ENCODE measurements around the gene RSPH6A. TPM values are rescaled to one million over a fixed set of nuclear protein-coding genes. Genes with fewer than 3 reads are reported as not detected.
A peak's percentile ranks its signal among the peaks of the same experiment; 100 is the strongest.

RSPH6A gene
- total RNA-seq, 1 experiment from 2014 or later = 0.39 TPM

DNA sequence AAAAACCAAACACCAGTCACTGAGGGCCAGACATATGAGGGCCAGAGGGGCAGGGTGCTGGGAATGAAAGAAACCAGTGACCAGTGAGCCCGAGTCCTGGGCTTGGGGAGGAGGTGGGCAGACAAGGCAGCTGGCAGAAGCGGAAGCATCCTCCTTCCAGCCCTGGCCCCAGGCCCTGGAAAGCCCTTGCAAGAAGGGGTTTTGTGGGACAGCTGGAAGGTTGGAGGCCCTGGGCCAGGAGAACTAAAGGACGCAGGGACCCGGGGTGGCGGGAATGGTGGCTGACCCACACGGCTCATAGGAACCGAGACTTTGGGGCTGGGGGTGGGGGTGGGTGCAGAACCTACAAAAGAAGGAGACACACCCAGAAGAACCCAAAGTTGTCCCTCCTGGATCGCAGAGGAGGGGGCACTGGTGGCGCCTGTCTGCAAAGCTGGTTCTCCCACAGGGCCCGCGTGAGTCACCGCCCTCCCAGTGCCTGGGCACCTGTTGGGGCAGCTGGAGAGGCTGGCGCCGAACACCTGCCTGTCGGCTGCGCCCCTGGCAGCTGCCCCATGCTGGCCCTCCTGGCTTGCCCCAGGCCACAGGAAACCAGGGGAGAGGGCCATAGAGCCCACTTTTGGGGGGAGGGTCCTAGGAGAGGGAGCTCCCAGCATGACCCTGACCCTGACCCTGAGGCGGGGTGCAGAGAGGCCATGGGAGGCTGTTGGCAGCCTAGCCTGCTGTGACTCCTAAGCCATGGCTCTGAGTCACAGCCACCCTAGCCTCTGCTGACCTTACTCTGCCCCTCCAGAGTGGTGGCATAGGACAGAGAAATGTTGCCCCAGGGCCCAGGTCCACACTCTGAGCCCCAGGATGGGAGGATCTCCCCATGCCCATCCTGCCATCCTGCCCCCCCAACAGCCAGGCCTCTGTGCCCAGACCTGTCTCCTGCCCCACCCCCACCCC lies 33.6 kb downstream of the RSPH6A start:
- no peak overlapping the region for H3K4me3 Mint-ChIP-seq
- no peak overlapping the region for H3K27ac Mint-ChIP-seq
- peaks cover 33% of the 10 kb centered on the region for H3K4me1 Mint-ChIP-seq
- H3K9me3 Mint-ChIP-seq = no peaks in the 10 kb centered on the region
- TF ChIP-seq ELF4 (CRISPR knock-in tag; IDR thresholded peaks at IDR 0.05; ENCODE audit: low read depth) = no peak
- TF ChIP-seq ZNF396 (CRISPR knock-in tag; IDR thresholded peaks at IDR 0.05; ENCODE audit: borderline replicate concordance) = no peak
- peaks cover 12% of the 10 kb centered on the region for H3K36me3 Mint-ChIP-seq
- peaks cover 32% of the 10 kb centered on the region for H3K27me3 Mint-ChIP-seq (ENCODE audit: low read depth)
- ATAC-seq (no peak), DNase-seq (ENCODE audit: low spot score) (no peak)
- POLR2A ChIA-PET = interaction anchor here (5.4 kb wide), 1 partner anchor 11 kb away, joined by 70 read pairs; the partner anchor contains the start of gene SIX5
- CTCF ChIA-PET = interaction anchor here (0.6 to 5.4 kb wide), 8 partner anchors 11 to 102 kb away, joined by 4 to 175 read pairs (median 10); partner anchors contain the start of genes DMWD, RSPH6A and SIX5

- ATAC-seq (no peak), DNase-seq (ENCODE audit: low spot score) (no peak)
- POLR2A ChIA-PET = interaction anchor here (5.4 kb wide), 1 partner anchor 10 kb away, joined by 70 read pairs; the partner anchor contains the start of gene SIX5
- Mint-ChIP-seq H3K4me3 (no peak overlapping the region), H3K4me1 (peaks cover 33% of the 10 kb centered on the region), H3K9me3 (no peaks in the 10 kb centered on the region), H3K27ac (no peak overlapping the region), H3K27me3 (ENCODE audit: low read depth) (peaks cover 32% of the 10 kb centered on the region), H3K36me3 (peaks cover 12% of the 10 kb centered on the region; the same call in 1 of the 2 replicates)
- TF ChIP-seq, protein P1, sequence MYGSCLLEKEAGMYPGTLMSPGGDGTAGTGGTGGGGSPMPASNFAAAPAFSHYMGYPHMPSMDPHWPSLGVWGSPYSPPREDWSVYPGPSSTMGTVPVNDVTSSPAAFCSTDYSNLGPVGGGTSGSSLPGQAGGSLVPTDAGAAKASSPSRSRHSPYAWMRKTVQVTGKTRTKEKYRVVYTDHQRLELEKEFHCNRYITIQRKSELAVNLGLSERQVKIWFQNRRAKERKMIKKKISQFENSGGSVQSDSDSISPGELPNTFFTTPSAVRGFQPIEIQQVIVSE (CRISPR knock-in tag; IDR thresholded peaks at IDR 0.05; ENCODE audit: borderline replicate concordance) = no peak
- TF ChIP-seq, protein P2, sequence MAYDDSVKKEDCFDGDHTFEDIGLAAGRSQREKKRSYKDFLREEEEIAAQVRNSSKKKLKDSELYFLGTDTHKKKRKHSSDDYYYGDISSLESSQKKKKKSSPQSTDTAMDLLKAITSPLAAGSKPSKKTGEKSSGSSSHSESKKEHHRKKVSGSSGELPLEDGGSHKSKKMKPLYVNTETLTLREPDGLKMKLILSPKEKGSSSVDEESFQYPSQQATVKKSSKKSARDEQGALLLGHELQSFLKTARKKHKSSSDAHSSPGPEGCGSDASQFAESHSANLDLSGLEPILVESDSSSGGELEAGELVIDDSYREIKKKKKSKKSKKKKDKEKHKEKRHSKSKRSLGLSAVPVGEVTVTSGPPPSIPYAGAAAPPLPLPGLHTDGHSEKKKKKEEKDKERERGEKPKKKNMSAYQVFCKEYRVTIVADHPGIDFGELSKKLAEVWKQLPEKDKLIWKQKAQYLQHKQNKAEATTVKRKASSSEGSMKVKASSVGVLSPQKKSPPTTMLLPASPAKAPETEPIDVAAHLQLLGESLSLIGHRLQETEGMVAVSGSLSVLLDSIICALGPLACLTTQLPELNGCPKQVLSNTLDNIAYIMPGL (CRISPR knock-in tag; IDR thresholded peaks at IDR 0.05) = no peak
- TF ChIP-seq GTF2I (CRISPR knock-in tag; conservative IDR thresholded peaks at IDR 0.05) (0 out of 2 replicates have a peak, but pooled peaks have one; percentile 26), ATF3 (CRISPR knock-in tag; conservative IDR thresholded peaks at IDR 0.05) (no peak), NR1H2 (CRISPR knock-in tag; IDR thresholded peaks at IDR 0.05) (no peak), ZNF263 (CRISPR knock-in tag; IDR thresholded peaks at IDR 0.05; ENCODE audit: low read depth) (no peak), ZNF416 (CRISPR knock-in tag; IDR thresholded peaks at IDR 0.05) (no peak), ZNF121 (CRISPR knock-in tag; IDR thresholded peaks at IDR 0.05) (0 out of 2 replicates have a peak, but pooled peaks have one; percentile 7), AR (CRISPR knock-in tag; IDR thresholded peaks at IDR 0.05) (no peak), CREM (CRISPR knock-in tag; IDR thresholded peaks at IDR 0.05) (no peak)
- CTCF ChIA-PET = interaction anchor here (0.6 to 5.4 kb wide), 6 partner anchors 12 to 103 kb away, joined by 4 to 175 read pairs (median 18); partner anchors contain the start of genes RSPH6A and SIX5
Measured at GRCh38 chr19:45780448-45781213, 34.5 kb downstream of the RSPH6A start.

GRCh38 chr19:45780146-45780447 lies 35.0 kb downstream of the RSPH6A start:
- H3K27me3 Mint-ChIP-seq (ENCODE audit: low read depth) = peaks cover 32% of the 10 kb centered on the region
- peak; percentile 27 for DNase-seq (ENCODE audit: low spot score)
- peak overlapping the region; percentile 78 for H3K4me3 Mint-ChIP-seq
- H3K4me1 Mint-ChIP-seq = peaks cover 33% of the 10 kb centered on the region
- POLR2A ChIA-PET = interaction anchor here (5.4 kb wide), 1 partner anchor 10 kb away, joined by 70 read pairs; the partner anchor contains the start of gene SIX5
- CTCF ChIA-PET = interaction anchor here (1.7 to 5.4 kb wide), 3 partner anchors 11 to 36 kb away, joined by 5 to 175 read pairs (median 30); partner anchors contain the start of genes RSPH6A and SIX5
- H3K36me3 Mint-ChIP-seq = peaks cover 12% of the 10 kb centered on the region; the same call in 1 of the 2 replicates
- no peak overlapping the region for H3K27ac Mint-ChIP-seq
- H3K9me3 Mint-ChIP-seq = no peaks in the 10 kb centered on the region
- ATAC-seq = no peak
- no peak for TF ChIP-seq PREB (CRISPR knock-in tag; IDR thresholded peaks at IDR 0.05; ENCODE audit: borderline replicate concordance)
- no peak for TF ChIP-seq USF2 (CRISPR knock-in tag; IDR thresholded peaks at IDR 0.05)
- no peak for TF ChIP-seq ELF4 (CRISPR knock-in tag; IDR thresholded peaks at IDR 0.05; ENCODE audit: low read depth)
- TF ChIP-seq CBFB (CRISPR knock-in tag; IDR thresholded peaks at IDR 0.05; ENCODE audit: low read depth) = no peak
- no peak for TF ChIP-seq MAX (CRISPR knock-in tag; IDR thresholded peaks at IDR 0.05)
- no peak for TF ChIP-seq ESRRA (CRISPR knock-in tag; IDR thresholded peaks at IDR 0.05; ENCODE audit: borderline replicate concordance)
- TF ChIP-seq, protein P3, sequence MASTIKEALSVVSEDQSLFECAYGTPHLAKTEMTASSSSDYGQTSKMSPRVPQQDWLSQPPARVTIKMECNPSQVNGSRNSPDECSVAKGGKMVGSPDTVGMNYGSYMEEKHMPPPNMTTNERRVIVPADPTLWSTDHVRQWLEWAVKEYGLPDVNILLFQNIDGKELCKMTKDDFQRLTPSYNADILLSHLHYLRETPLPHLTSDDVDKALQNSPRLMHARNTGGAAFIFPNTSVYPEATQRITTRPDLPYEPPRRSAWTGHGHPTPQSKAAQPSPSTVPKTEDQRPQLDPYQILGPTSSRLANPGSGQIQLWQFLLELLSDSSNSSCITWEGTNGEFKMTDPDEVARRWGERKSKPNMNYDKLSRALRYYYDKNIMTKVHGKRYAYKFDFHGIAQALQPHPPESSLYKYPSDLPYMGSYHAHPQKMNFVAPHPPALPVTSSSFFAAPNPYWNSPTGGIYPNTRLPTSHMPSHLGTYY (CRISPR knock-in tag; IDR thresholded peaks at IDR 0.05) = no peak

Data from WTC11 (cell line).